MM.1S (cell line): Measurements from ENCODE around the gene PDE2A.

Experiments used
- CTCF ChIP-seq: fragments of 300-600 bp; sonication (generic); IDR thresholded peaks from 2 replicates; pipeline ENCODE4 v1.5.1; 2016; ENCODE audit warnings: antibody characterized with exemption, low read length, mixed read lengths
- EZH2 ChIP-seq: fragments of 300-600 bp; sonication (generic); optimal IDR thresholded peaks from 2 replicates; pipeline ENCODE3; 2017; ENCODE audit warnings: low read depth, mild to moderate bottlenecking, antibody characterized with exemption, low read length, mixed read lengths
- EZH2phosphoT487 ChIP-seq: fragments of 300-600 bp; sonication (generic); IDR thresholded peaks from 2 replicates; pipeline ENCODE4 v1.6.1; 2018; ENCODE audit warnings: antibody characterized with exemption, low read length

- TF ChIP-seq EZH2phosphoT487 (no peak), CTCF (no peak), EZH2 (no peak)
These were observed 87.7 kb downstream of the PDE2A start for GRCh38 chr11:72586321-72587090.
